ENCODE data around the gene ANOS1. TPM values are rescaled to one million over a fixed set of nuclear protein-coding genes. Genes with fewer than 3 reads are reported as not detected.

ANOS1 gene
- total RNA-seq, 1 experiment from 2014 or later: 0.18 TPM

- BruUV-seq (replicated peaks): no TSS peak
- intact Hi-C loops (cut with micrococcal nuclease; ENCODE audit: unreplicated experiment) (no loop called here), in situ Hi-C loops (cut with HindIII; ENCODE audit: low pct_unique_long_range_greater_than_20kb, low sequenced_read_pairs) (no loop called here)
- no peaks in the 10 kb centered on the region for H3K36me3 ChIP-seq (ENCODE audit: control insufficient read depth, insufficient read depth, low read length)
- no peaks in the 10 kb centered on the region for H3K9me3 ChIP-seq (ENCODE audit: control insufficient read depth, insufficient read depth, low read depth, low read length)
- no peaks in the 10 kb centered on the region for H3K27me3 ChIP-seq (ENCODE audit: control insufficient read depth, insufficient read depth, low read length)
- CTCF ChIA-PET: no interaction called here
- no peak overlapping the region for H3K27ac ChIP-seq (ENCODE audit: low read length)
- no peak overlapping the region for H3K4me3 ChIP-seq (ENCODE audit: low read depth in 2 of 2, low read length in 2 of 2)
- POLR2A ChIA-PET: no interaction called here
- no peaks in the 10 kb centered on the region for H3K4me1 ChIP-seq (ENCODE audit: control insufficient read depth, insufficient read depth, low read length)
- TF ChIP-seq, protein P1, sequence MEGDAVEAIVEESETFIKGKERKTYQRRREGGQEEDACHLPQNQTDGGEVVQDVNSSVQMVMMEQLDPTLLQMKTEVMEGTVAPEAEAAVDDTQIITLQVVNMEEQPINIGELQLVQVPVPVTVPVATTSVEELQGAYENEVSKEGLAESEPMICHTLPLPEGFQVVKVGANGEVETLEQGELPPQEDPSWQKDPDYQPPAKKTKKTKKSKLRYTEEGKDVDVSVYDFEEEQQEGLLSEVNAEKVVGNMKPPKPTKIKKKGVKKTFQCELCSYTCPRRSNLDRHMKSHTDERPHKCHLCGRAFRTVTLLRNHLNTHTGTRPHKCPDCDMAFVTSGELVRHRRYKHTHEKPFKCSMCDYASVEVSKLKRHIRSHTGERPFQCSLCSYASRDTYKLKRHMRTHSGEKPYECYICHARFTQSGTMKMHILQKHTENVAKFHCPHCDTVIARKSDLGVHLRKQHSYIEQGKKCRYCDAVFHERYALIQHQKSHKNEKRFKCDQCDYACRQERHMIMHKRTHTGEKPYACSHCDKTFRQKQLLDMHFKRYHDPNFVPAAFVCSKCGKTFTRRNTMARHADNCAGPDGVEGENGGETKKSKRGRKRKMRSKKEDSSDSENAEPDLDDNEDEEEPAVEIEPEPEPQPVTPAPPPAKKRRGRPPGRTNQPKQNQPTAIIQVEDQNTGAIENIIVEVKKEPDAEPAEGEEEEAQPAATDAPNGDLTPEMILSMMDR (IDR thresholded peaks at IDR 0.05): no peak
- TF ChIP-seq POLR2AphosphoS5 (IDR thresholded peaks at IDR 0.05; ENCODE audit: low read depth, low read length) (no peak), TCF7L2 (IDR thresholded peaks at IDR 0.05; ENCODE audit: low read depth, low read length) (no peak), REST (IDR thresholded peaks at IDR 0.05; ENCODE audit: insufficient read depth in 1 of 2, low read depth in 2 of 2, low read length in 1 of 2) (no peak), SIN3A (IDR thresholded peaks at IDR 0.05; ENCODE audit: borderline replicate concordance, insufficient read depth, low read depth, low read length) (no peak)
- ATAC-seq (no peak), DNase-seq (ENCODE audit: low read depth, low spot score) (no peak)
Measured at GRCh38 chrX:8717354-8717753, 14.6 kb downstream of the ANOS1 start.

DNA sequence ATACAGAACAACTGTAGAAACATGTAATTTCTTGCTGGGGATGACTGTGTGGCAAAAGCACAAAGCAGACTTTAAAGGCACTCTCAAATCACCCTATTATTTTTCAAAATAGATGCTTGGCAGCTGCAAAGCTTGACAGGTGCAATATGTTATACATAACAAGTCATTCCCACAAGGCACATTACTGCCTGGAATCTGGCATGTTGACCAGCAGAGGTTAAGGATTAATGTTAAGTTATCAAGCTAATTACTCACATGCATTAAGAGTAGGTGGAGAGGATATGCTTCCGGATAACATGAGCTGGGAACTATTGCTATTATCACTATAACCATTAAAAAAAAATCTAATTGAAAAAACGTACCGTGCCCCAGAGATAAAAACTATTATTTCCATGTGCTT, 17.8 kb downstream of the ANOS1 start:
- H3K36me3 ChIP-seq (ENCODE audit: control insufficient read depth, insufficient read depth, low read length): no peaks in the 10 kb centered on the region
- ChIA-PET POLR2A (no interaction called here), CTCF (no interaction called here)
- ATAC-seq: no peak
- no peak overlapping the region for H3K4me3 ChIP-seq (ENCODE audit: low read depth in 2 of 2, low read length in 2 of 2)
- no peaks in the 10 kb centered on the region for H3K9me3 ChIP-seq (ENCODE audit: control insufficient read depth, insufficient read depth, low read depth, low read length)
- BruUV-seq (replicated peaks): no TSS peak
- intact Hi-C loops (cut with micrococcal nuclease; ENCODE audit: unreplicated experiment) (no loop called here), in situ Hi-C loops (cut with HindIII; ENCODE audit: low pct_unique_long_range_greater_than_20kb, low sequenced_read_pairs) (no loop called here)
- no peaks in the 10 kb centered on the region for H3K4me1 ChIP-seq (ENCODE audit: control insufficient read depth, insufficient read depth, low read length)
- TF ChIP-seq SIN3A (IDR thresholded peaks at IDR 0.05; ENCODE audit: borderline replicate concordance, insufficient read depth, low read depth, low read length) (no peak), POLR2AphosphoS5 (IDR thresholded peaks at IDR 0.05; ENCODE audit: low read depth, low read length) (no peak), REST (IDR thresholded peaks at IDR 0.05; ENCODE audit: insufficient read depth in 1 of 2, low read depth in 2 of 2, low read length in 1 of 2) (no peak), TCF7L2 (IDR thresholded peaks at IDR 0.05; ENCODE audit: low read depth, low read length) (no peak)
- TF ChIP-seq, protein P1 (IDR thresholded peaks at IDR 0.05): no peak
- DNase-seq (ENCODE audit: low read depth, low spot score): no peak
- no peaks in the 10 kb centered on the region for H3K27me3 ChIP-seq (ENCODE audit: control insufficient read depth, insufficient read depth, low read length)
- no peak overlapping the region for H3K27ac ChIP-seq (ENCODE audit: low read length)

Data from Panc1 (cell line).